ENCODE measurements around the gene TIGD4. TPM values are rescaled to one million over a fixed set of nuclear protein-coding genes. Genes with fewer than 3 reads are reported as not detected.

The TIGD4 gene
- total and polyA plus RNA-seq, 2 of the 8 experiments (the other 6 are each of a cell fraction or from before 2014, with no cell fraction given), result 0.42 to 2.3 TPM

DNA sequence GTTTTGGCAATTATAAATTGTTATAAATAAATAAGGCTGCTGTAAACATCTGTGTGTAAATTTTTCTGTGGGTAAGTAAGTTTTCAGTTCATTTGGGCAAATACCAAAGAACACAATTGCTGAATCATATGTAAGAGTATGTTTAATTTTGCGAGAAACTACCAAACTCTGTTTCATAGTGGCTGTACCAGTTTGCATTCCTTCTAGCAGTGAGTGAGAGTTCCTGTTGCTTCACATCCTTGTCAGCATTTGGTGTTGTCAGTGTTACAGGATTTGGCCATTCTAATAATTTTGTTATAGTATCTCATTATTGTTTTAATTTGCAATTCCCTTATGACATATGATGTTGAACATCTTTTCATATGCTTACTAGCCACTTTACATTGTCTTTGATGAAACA, 48.6 kb upstream of the TIGD4 start (continued):
- TF ChIP-seq, protein P1, sequence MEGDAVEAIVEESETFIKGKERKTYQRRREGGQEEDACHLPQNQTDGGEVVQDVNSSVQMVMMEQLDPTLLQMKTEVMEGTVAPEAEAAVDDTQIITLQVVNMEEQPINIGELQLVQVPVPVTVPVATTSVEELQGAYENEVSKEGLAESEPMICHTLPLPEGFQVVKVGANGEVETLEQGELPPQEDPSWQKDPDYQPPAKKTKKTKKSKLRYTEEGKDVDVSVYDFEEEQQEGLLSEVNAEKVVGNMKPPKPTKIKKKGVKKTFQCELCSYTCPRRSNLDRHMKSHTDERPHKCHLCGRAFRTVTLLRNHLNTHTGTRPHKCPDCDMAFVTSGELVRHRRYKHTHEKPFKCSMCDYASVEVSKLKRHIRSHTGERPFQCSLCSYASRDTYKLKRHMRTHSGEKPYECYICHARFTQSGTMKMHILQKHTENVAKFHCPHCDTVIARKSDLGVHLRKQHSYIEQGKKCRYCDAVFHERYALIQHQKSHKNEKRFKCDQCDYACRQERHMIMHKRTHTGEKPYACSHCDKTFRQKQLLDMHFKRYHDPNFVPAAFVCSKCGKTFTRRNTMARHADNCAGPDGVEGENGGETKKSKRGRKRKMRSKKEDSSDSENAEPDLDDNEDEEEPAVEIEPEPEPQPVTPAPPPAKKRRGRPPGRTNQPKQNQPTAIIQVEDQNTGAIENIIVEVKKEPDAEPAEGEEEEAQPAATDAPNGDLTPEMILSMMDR (IDR thresholded peaks at IDR 0.05; ENCODE audit: control extremely low read depth in 1 of 3, insufficient read depth in 1 of 3, low read depth in 1 of 3, low read length in 3 of 3), result no peak
- no peak for TF ChIP-seq KDM5A (IDR thresholded peaks at IDR 0.05; ENCODE audit: low read length)
- TF ChIP-seq SP1 (IDR thresholded peaks at IDR 0.05; ENCODE audit: low read depth, low read length), result no peak
